ENCODE results near the gene CORO2B. TPM values are rescaled to one million over a fixed set of nuclear protein-coding genes. Genes with fewer than 3 reads are reported as not detected.
A peak's percentile ranks its signal among the peaks of the same experiment; 100 is the strongest.

CORO2B gene
- total and polyA plus RNA-seq, 8 donors = 3.0 to 27.7 (median 21.0) TPM

DNA sequence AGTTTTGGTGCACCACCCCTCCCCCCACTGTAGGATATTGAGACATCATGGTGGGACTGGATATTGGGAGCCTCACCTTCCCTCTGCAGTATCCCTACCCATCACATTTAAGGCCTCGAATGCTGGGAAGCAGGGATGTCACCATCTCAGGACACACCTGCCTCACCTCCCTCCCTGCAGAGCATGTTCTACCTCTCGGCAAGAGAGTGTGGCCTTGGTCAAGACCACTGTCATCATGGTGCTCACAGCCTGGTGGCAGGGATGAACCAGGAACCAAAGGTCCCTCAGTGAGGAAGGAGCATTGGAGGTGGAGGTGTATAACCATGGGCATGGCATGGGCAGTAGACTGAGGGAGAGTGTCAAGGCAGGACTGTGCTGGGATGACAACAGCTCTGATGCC lies 104.8 kb downstream of the CORO2B start:
- no peaks in the 10 kb centered on the region for H3K27me3 ChIP-seq
- TF ChIP-seq, protein P1, sequence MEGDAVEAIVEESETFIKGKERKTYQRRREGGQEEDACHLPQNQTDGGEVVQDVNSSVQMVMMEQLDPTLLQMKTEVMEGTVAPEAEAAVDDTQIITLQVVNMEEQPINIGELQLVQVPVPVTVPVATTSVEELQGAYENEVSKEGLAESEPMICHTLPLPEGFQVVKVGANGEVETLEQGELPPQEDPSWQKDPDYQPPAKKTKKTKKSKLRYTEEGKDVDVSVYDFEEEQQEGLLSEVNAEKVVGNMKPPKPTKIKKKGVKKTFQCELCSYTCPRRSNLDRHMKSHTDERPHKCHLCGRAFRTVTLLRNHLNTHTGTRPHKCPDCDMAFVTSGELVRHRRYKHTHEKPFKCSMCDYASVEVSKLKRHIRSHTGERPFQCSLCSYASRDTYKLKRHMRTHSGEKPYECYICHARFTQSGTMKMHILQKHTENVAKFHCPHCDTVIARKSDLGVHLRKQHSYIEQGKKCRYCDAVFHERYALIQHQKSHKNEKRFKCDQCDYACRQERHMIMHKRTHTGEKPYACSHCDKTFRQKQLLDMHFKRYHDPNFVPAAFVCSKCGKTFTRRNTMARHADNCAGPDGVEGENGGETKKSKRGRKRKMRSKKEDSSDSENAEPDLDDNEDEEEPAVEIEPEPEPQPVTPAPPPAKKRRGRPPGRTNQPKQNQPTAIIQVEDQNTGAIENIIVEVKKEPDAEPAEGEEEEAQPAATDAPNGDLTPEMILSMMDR (IDR thresholded peaks at IDR 0.05) = no peak
- no peak overlapping the region for H3K27ac ChIP-seq
- no peaks in the 10 kb centered on the region for H3K36me3 ChIP-seq
- DNase-seq = no peak
- intact Hi-C loops (cut with DNase I) = no loop called here
- no peak overlapping the region for H3K4me3 ChIP-seq
- no peaks in the 10 kb centered on the region for H3K9me3 ChIP-seq
- ATAC-seq = no peak
- no peaks in the 10 kb centered on the region for H3K4me1 ChIP-seq

DNA sequence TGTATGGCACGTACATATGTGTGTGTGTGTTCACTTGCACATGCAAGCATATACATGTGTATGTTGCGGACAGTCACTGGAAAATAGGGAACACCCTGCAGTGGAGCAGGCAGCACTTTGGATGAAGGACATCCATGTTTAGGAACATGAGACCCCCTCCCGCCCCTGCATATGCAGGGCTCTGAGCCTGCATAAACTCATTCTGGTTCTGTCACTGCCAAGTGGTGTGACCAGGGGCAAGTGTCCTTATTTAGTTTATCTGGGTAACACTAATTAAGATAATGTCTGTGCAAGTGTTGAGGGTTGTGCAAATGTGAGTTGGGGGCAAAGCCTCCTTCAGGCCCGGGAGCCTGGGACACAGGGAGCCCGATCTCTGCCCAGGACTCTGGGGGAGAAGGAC lies 105.7 kb downstream of the CORO2B start:
- ATAC-seq (no peak), DNase-seq (no peak)
- Histone ChIP-seq H3K4me1 (no peaks in the 10 kb centered on the region), H3K27ac (no peak overlapping the region), H3K4me3 (no peak overlapping the region), H3K27me3 (no peaks in the 10 kb centered on the region), H3K36me3 (no peaks in the 10 kb centered on the region), H3K9me3 (no peaks in the 10 kb centered on the region)
- intact Hi-C loops (cut with DNase I) = no loop called here
- TF ChIP-seq, protein P1 (IDR thresholded peaks at IDR 0.05) = no peak

DNA sequence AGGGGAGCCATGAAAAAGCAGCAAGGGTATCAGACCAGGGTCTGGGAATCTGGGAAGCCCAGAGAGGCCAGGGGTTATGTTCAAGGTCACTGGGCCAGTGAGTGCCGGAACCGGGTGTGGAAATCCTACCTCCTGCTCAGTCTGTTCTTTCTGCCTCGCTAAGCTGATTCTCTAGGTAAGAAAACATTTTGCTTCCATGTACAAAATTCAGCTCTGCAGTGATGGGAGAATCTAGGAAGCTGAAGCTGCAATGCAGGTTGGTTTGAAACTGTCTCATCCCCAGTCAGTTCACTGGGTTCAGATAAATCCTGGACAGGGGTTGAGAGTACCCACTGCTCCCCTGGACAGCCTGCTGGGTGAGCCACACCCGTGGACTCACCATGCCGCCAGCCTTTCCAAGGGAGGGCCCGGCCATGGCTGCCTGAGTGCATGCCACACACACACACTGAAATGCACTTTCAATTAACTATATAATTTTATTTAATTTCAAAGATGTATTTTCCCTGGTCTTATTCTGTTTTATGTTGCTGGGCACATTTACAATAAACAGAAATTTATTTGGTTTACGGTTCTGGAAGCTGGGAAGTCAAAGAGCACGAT lies 108.4 kb downstream of the CORO2B start:
- ATAC-seq (no peak), DNase-seq (no peak)
- Histone ChIP-seq H3K4me3 (no peak overlapping the region), H3K27ac (no peak overlapping the region), H3K9me3 (no peaks in the 10 kb centered on the region), H3K4me1 (no peaks in the 10 kb centered on the region), H3K27me3 (no peaks in the 10 kb centered on the region), H3K36me3 (no peaks in the 10 kb centered on the region)
- intact Hi-C loops (cut with DNase I) = no loop called here
- TF ChIP-seq, protein P1 (IDR thresholded peaks at IDR 0.05) = no peak

DNA sequence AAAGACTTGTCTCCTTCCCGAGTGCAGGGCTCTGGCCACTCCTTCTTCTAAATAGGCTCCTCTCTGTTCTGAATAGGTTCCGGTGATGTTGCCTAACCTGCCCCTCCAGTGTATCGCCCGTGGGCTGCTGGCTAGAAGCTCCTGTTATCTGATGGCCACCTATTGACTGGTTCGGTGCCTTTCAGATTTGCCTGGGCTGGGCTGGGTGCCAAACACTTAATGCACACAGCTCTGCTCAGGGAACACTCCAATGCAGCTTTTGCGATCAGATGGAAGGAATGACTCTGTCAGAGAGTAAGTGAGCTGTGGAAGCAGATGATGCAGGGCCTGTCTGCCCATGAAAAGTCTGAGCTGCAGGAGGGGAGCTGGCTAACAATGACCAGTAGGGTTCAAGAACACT lies 112.9 kb downstream of the CORO2B start:
- TF ChIP-seq, protein P1 (IDR thresholded peaks at IDR 0.05) = no peak
- Histone ChIP-seq H3K4me3 (no peak overlapping the region), H3K36me3 (no peaks in the 10 kb centered on the region), H3K27ac (no peak overlapping the region), H3K27me3 (no peaks in the 10 kb centered on the region), H3K4me1 (no peaks in the 10 kb centered on the region), H3K9me3 (no peaks in the 10 kb centered on the region)
- DNase-seq (peak in 1 of 4 donors; percentile 42), ATAC-seq (no peak)
- intact Hi-C loops (cut with DNase I) = no loop called here

DNA sequence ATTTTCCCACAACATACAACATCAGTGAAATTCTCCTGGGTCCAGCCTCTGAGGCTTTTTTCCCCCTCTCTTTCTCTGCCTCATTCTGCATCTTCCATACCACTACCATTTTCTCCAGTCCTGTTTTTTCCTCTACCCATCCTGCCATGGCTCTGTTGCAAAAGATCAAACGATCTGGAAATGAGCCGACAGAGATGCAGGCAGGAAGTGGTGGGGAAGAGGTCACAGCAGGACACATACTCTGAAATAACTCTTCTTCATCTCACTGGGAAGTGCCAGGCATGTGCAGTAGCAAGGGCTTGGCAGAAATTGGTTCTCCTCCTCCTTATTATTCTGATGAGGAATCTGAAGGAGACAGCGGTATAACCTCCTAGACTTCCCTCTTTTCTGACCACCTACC lies 114.3 kb downstream of the CORO2B start:
- TF ChIP-seq, protein P1 (IDR thresholded peaks at IDR 0.05) = no peak
- no peak for DNase-seq
- Histone ChIP-seq H3K36me3 (no peaks in the 10 kb centered on the region), H3K27ac (no peak overlapping the region), H3K4me1 (no peaks in the 10 kb centered on the region), H3K9me3 (no peaks in the 10 kb centered on the region), H3K27me3 (no peaks in the 10 kb centered on the region), H3K4me3 (no peak overlapping the region)
- intact Hi-C loops (cut with DNase I) = no loop called here
- no peak for ATAC-seq
